Astrocyte (in vitro differentiated cells and primary cell): ENCODE data around the gene MGAT5.

Experiments
- CTCF ChIP-seq: IDR thresholded peaks from 2 replicates; pipeline ENCODE4 v1.5.1; 2011; ENCODE audit warnings: low read depth, mild to moderate bottlenecking, inconsistent platforms, low read length, moderate library complexity; ENCODE audit not compliant: insufficient read depth
- EZH2 ChIP-seq: IDR thresholded peaks from 2 replicates; pipeline ENCODE4 v1.6.1; 2012; ENCODE audit warnings: mild to moderate bottlenecking, low read length, inconsistent platforms; ENCODE audit not compliant: insufficient read depth

GRCh38 chr2:134225173-134225572 lies 28.7 kb upstream of the MGAT5 start:
- no peak for TF ChIP-seq CTCF
- TF ChIP-seq EZH2 = no peak
